Measurements from ENCODE around the gene SNAI3. TPM values are rescaled to one million over a fixed set of nuclear protein-coding genes. Genes with fewer than 3 reads are reported as not detected.

SNAI3 gene
- total RNA-seq, 1 experiment from 2014 or later: not detected

GRCh38 chr16:88635671-88636319 lies 50.5 kb downstream of the SNAI3 start:
- intact Hi-C loops (cut with micrococcal nuclease; ENCODE audit: unreplicated experiment) (no loop called here), in situ Hi-C loops (cut with HindIII; ENCODE audit: low pct_unique_long_range_greater_than_20kb, low sequenced_read_pairs) (no loop called here)
- no peak for TF ChIP-seq TCF7L2 (IDR thresholded peaks at IDR 0.05; ENCODE audit: low read depth, low read length)
- TF ChIP-seq REST (IDR thresholded peaks at IDR 0.05; ENCODE audit: insufficient read depth in 1 of 2, low read depth in 2 of 2, low read length in 1 of 2): no peak
- TF ChIP-seq SIN3A (IDR thresholded peaks at IDR 0.05; ENCODE audit: borderline replicate concordance, insufficient read depth, low read depth, low read length): no peak
- TF ChIP-seq POLR2AphosphoS5 (IDR thresholded peaks at IDR 0.05; ENCODE audit: low read depth, low read length): no peak
- TF ChIP-seq CTCF (IDR thresholded peaks at IDR 0.05): no peak
- H3K4me1 ChIP-seq (ENCODE audit: control insufficient read depth, insufficient read depth, low read length): no peaks in the 10 kb centered on the region
- BruUV-seq (replicated peaks): no TSS peak
- H3K27me3 ChIP-seq (ENCODE audit: control insufficient read depth, insufficient read depth, low read length): no peaks in the 10 kb centered on the region
- H3K27ac ChIP-seq (ENCODE audit: low read length): no peak overlapping the region
- DNase-seq (ENCODE audit: low read depth, low spot score): no peak
- ChIA-PET CTCF (no interaction called here), POLR2A (no interaction called here)
- H3K36me3 ChIP-seq (ENCODE audit: control insufficient read depth, insufficient read depth, low read length): no peaks in the 10 kb centered on the region
- no peak overlapping the region for H3K4me3 ChIP-seq (ENCODE audit: low read depth in 2 of 2, low read length in 2 of 2)
- ATAC-seq: no peak
- no peaks in the 10 kb centered on the region for H3K9me3 ChIP-seq (ENCODE audit: control insufficient read depth, insufficient read depth, low read depth, low read length)

GRCh38 chr16:88634994-88635670 lies 51.2 kb downstream of the SNAI3 start:
- Histone ChIP-seq H3K36me3 (ENCODE audit: control insufficient read depth, insufficient read depth, low read length) (no peaks in the 10 kb centered on the region), H3K27ac (ENCODE audit: low read length) (no peak overlapping the region), H3K9me3 (ENCODE audit: control insufficient read depth, insufficient read depth, low read depth, low read length) (no peaks in the 10 kb centered on the region), H3K4me3 (ENCODE audit: low read depth in 2 of 2, low read length in 2 of 2) (no peak overlapping the region), H3K27me3 (ENCODE audit: control insufficient read depth, insufficient read depth, low read length) (no peaks in the 10 kb centered on the region), H3K4me1 (ENCODE audit: control insufficient read depth, insufficient read depth, low read length) (no peaks in the 10 kb centered on the region)
- intact Hi-C loops (cut with micrococcal nuclease; ENCODE audit: unreplicated experiment): no loop called here
- ChIA-PET POLR2A (no interaction called here), CTCF (no interaction called here)
- TF ChIP-seq POLR2AphosphoS5 (IDR thresholded peaks at IDR 0.05; ENCODE audit: low read depth, low read length) (no peak), REST (IDR thresholded peaks at IDR 0.05; ENCODE audit: insufficient read depth in 1 of 2, low read depth in 2 of 2, low read length in 1 of 2) (no peak), SIN3A (IDR thresholded peaks at IDR 0.05; ENCODE audit: borderline replicate concordance, insufficient read depth, low read depth, low read length) (no peak), TCF7L2 (IDR thresholded peaks at IDR 0.05; ENCODE audit: low read depth, low read length) (no peak), CTCF (IDR thresholded peaks at IDR 0.05) (no peak)
- DNase-seq (ENCODE audit: low read depth, low spot score): no peak
- in situ Hi-C loops (cut with HindIII; ENCODE audit: low pct_unique_long_range_greater_than_20kb, low sequenced_read_pairs): no loop called here
- peak; percentile 51 for ATAC-seq
- no TSS peak for BruUV-seq (replicated peaks)
